Measurements from ENCODE around the gene SEPSECS.

- TF ChIP-seq ZNF589 (CRISPR knock-in tag; IDR thresholded peaks at IDR 0.05; ENCODE audit: low read depth) (no peak), SRSF9 (IDR thresholded peaks at IDR 0.05; ENCODE audit: borderline replicate concordance, low read depth, low read length) (no peak), SP1 (CRISPR knock-in tag; IDR thresholded peaks at IDR 0.05) (no peak), CEBPB (tag; IDR thresholded peaks at IDR 0.05) (no peak), ZBTB17 (CRISPR knock-in tag; IDR thresholded peaks at IDR 0.05) (no peak), POLR2AphosphoS5 (IDR thresholded peaks at IDR 0.05; ENCODE audit: control insufficient read depth, insufficient read depth, low read depth, low read length) (no peak), FOSL1 (tag; conservative IDR thresholded peaks at IDR 0.05) (no peak), EZH2 (IDR thresholded peaks at IDR 0.05; ENCODE audit: borderline replicate concordance, low read depth, low read length) (no peak), CBX5 (IDR thresholded peaks at IDR 0.05; ENCODE audit: borderline replicate concordance, low read depth) (no peak), TEAD2 (tag; IDR thresholded peaks at IDR 0.05) (no peak), USF1 (CRISPR knock-in tag; IDR thresholded peaks at IDR 0.05) (no peak)
- TF ChIP-seq, protein P1, sequence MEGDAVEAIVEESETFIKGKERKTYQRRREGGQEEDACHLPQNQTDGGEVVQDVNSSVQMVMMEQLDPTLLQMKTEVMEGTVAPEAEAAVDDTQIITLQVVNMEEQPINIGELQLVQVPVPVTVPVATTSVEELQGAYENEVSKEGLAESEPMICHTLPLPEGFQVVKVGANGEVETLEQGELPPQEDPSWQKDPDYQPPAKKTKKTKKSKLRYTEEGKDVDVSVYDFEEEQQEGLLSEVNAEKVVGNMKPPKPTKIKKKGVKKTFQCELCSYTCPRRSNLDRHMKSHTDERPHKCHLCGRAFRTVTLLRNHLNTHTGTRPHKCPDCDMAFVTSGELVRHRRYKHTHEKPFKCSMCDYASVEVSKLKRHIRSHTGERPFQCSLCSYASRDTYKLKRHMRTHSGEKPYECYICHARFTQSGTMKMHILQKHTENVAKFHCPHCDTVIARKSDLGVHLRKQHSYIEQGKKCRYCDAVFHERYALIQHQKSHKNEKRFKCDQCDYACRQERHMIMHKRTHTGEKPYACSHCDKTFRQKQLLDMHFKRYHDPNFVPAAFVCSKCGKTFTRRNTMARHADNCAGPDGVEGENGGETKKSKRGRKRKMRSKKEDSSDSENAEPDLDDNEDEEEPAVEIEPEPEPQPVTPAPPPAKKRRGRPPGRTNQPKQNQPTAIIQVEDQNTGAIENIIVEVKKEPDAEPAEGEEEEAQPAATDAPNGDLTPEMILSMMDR (IDR thresholded peaks at IDR 0.05 in 2 of 3, conservative IDR thresholded peaks at IDR 0.05 in 1 of 3; ENCODE audit: insufficient read depth in 2 of 3, low read depth in 1 of 3, low read length in 3 of 3) = no peak
These were observed 74.6 kb downstream of the SEPSECS start for GRCh38 chr4:25085671-25086070.
